ENCODE data around the gene NDUFA11. TPM values are rescaled to one million over a fixed set of nuclear protein-coding genes. Genes with fewer than 3 reads are reported as not detected.

Gene NDUFA11
- polyA plus RNA-seq, 4 donors: 129 to 208 (median 143) TPM

DNA sequence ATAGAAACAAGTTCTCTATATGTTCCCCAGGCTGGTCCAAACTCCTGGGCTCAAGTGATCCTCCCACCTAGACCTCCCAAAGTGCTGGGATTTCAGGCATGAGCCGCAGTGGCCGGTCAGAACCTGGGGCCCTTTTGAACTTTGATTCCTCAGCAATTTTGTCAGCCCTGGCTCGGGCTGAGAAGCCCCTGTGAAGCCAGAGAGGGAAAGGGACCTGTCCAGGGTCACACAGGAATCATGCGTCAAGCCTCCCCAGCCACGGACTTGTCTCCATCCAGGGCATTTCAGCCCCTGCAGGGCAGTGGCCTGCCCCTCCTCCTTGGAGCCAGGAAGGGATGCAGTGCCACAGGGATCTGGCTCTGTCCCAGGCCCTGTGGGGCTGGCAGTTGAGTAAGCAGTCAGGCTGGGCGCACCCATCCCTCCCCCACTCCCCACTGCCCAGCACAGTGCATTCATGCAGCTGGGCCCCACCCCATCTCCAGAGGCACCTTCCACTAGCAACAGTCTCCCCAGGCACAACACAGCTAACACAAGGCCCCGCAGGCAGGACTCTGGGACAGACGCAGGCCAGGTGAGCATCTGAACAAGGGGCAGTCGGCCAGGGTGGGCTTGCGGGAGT lies 10.3 kb upstream of the NDUFA11 start, which contains the start of gene CAPS:
CAPS (plus strand) TSS at position 516 of the 619 bp plus-strand sequence. CDS start 153 bp downstream, outside the sequence.
- DNase-seq (ENCODE audit: low read depth in 4 of 4, low spot score in 3 of 4): no peak

DNA sequence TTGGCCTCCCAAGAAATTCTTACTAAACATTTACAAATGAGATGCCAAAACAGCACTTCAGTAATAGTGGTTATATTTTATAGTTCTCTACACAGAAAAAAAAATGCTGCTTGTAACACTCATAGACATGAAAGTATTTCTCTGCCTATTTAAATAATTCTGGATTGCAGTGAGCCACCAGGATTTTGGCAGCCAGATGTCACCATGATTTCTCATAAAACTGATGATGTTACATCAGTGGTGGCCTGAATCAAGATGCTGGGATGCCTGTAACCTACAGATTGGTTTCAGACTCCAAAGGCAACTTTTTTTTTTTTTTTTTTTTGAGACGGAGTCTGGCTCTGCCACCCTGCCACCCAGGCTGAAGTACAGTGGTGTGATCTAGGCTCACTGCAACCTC lies 7.8 kb upstream of the NDUFA11 start:
- DNase-seq (ENCODE audit: low read depth in 4 of 4, low spot score in 3 of 4): no peak

DNA sequence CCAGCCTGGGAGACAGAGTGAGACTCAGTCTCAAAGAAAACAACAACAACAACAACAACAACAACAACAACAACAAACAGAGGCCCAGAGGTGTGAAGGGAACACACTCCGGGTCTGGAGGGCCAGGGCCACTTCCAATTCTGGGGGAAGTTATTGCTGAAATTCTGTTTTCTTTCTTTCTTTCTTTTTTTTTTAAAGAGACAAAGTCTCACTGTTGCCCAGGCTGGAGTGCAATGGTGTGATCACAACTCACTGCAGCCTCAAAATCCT lies 7.0 kb upstream of the NDUFA11 start:
- DNase-seq (ENCODE audit: low read depth in 4 of 4, low spot score in 3 of 4): no peak

DNA sequence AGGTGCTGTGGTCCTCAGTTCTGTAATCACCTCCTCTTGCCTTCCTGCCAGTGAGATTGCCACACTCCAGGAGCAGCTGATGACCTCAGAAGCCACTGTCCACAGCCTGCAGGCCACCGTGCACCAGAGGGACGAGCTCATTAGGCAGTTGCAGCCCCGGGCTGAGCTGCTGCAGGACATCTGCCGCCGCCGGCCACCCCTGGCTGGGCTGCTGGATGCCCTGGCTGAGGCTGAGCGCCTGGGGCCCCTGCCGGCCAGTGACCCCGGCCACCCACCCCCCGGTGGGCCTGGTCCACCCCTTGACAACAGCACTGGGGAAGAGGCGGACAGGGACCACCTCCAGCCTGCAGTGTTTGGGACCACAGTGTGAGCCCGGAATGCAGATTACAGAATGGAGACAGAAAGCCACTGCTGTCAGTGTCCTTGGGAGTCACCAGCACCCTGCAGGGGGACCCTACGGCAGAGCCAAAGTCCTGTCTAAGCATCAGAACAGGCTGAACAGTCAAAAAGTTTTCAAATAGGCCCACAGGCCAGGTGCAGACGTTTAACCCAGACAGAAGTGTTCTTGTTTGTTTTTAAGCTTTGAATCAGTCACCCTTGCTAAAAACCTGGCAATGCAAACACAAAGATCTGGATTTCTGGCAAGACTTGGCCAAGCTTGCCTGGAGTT lies 5.3 kb upstream of the NDUFA11 start:
- DNase-seq (ENCODE audit: low read depth in 4 of 4, low spot score in 3 of 4): no peak

DNA sequence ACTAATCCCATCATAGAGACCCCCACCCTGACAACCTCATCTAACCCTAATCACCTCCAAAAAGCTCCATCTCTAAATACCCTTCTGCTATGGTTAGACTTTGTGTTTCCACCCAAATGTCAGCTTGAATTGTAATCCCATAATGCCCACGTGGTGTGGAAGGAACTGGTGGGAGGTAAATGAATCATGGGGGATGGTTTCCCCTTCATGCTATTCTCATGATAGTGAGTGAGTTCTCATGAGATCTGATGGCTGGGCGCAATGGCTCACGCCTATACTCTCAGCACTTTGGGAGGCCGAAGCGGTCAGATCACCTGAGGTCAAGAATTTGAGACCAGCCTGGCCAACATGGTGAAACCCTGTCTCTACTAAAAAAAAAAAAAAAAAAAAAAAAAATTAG lies 3.7 kb upstream of the NDUFA11 start:
- DNase-seq (ENCODE audit: low read depth in 4 of 4, low spot score in 3 of 4): no peak

DNA sequence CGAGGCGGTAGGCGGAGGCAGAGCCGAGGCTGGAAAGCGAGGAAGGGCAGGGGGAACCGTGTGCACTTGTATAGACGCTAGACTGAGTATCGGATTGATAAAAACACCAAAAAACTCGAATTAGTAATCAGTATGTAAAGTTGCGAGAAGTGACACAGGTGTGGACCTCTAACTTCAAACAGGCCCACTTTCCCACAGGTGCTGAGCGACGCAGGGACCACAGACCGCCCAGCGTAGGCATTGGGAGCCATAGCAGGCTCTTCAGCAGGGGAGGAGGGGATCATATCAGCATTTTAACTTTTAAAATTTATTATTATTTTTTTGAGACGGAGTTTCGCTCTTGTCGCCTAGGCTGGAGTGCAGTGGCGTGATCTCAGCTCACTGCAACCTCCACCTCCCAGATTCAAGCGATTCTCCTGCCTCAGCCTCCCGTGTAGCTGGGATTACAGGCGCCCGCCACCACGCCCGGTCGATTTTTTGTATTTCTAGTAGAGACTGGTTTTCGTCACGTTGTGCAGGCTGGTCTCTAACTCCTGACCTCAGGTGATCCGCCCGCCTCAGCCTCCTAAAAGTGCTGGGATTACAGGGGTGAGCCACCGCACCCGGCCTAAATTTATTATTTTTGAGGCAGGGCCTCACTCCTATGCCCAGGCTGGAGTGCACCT lies 1.7 kb upstream of the NDUFA11 start:
- DNase-seq (ENCODE audit: low read depth in 4 of 4, low spot score in 3 of 4): no peak

DNA sequence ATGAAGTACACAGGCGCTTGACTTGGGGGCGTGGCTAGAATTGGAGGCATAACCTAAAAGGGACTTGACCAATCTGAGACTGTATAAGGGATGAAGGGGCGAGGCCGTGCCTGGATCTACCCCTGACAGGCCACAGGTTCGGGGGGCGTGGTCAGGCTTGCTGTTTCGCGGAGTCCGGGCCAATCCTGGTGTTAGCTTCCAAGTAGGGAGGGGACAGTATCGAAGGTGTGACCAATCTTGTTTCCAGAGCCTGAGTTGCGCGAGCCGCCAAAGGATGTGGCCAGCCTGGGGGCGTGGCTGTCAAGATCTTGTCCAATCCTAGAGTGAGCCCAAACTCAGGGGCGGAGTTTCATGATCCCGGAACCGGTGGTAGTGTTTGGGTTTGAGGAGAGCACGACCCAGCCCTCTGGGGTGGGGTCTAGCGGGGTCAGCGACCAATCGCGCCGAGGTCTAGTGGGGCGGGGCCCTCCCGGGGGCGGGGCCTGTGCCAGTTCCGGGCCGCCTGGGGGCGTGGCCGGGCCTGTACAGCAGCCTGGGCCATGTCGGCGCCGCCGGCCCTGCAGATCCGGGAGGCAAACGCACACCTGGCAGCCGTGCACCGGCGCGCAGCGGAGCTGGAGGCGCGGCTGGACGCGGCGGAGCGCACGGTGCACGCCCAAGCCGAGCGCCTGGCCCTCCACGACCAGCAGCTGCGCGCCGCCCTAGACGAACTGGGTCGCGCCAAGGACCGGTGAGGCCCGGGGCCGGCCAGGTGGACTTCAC lies 943 bp upstream of the NDUFA11 start, which contains the start of gene VMAC:
VMAC (plus strand) TSS at position 521 of the 762 bp plus-strand sequence; CDS start at position 540, 19 bp downstream.
- peak; percentile 99 to 100 (median 99) for DNase-seq (ENCODE audit: low read depth in 4 of 4, low spot score in 3 of 4)

DNA sequence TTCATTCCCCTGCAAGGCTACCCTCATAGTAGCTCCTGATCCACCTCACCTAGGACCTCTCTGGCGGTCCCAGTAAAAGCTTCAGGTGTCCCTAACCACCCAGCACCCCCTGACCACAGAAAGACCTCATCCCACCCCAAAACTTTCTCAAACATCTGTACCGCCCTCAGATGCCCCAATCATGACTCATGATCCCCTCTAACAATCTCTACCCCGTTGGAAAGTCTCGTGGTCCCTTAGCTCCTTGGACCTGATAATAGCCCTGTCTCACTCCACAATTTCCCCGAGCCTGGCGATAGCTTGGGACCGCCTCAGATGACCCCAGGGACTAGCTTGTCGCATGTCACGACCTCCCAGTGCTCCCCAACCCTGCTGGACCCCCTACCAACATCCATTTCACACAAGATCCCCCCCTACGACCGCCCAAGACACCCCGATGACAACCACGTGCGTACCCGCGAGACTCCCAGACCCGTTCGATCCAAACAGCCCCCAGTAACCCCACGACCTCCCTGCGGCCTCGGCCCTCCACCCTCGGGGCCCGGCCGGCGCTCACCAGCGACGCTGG lies 450 bp downstream of the NDUFA11 start:
- no peak for DNase-seq (ENCODE audit: low read depth in 4 of 4, low spot score in 3 of 4)

DNA sequence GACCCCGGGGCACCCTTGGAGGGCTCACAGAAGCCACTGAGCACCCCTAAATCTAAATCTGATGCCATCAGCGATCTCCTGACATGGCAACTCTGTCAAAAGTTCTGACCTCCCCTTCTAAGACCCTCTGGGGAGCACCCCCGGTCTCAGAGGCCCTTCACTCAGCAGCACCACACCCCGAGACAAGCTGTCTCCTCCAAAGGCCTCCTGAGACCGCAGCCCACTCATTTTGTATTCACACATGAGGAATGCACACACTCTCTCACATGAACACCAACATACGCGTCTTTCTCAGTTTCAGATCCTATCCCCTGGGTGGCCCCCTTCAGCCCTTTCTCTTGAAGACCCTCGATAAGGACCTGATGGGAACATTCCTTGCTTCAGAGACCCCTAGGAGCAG lies 2.6 kb downstream of the NDUFA11 start:
- DNase-seq (ENCODE audit: low read depth in 4 of 4, low spot score in 3 of 4): no peak

DNA sequence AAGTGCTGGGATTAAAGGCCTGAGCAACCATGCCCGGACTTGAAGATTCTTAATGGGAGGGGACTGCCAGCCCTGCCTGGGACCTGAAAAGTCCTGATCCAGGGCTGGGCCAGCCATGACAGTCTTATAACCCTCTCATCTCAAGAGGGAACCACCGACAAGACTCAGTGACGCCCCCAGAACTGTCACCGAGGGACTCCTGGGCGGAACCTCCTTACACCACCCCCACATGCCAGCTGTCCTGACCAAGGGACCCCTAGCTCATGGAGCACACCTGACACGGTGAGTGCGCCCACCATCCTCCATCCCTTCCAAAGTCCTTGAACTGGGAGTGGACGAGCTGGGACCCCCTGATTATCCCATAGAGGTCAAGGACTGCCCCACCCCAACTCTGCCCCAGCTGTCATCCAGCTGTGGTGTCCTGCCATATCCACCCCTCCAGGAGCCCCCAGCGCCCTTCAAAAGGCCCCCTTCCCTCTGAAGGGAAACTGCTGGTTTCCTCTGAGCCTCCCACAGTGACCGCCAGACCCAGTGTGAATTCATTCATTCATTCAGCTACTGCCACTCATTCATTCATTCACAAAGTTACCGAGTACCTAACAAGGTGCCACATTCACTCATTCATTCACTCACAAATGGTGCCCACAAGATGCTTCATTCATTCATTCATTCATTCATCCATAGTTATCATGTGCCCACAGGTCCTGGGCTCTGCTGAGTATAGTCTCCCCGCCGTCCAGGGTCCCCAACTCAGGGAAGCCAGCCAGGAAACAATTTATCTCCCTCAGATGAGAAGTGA lies 3.7 kb downstream of the NDUFA11 start:
- DNase-seq (ENCODE audit: low read depth in 4 of 4, low spot score in 3 of 4): no peak

DNA sequence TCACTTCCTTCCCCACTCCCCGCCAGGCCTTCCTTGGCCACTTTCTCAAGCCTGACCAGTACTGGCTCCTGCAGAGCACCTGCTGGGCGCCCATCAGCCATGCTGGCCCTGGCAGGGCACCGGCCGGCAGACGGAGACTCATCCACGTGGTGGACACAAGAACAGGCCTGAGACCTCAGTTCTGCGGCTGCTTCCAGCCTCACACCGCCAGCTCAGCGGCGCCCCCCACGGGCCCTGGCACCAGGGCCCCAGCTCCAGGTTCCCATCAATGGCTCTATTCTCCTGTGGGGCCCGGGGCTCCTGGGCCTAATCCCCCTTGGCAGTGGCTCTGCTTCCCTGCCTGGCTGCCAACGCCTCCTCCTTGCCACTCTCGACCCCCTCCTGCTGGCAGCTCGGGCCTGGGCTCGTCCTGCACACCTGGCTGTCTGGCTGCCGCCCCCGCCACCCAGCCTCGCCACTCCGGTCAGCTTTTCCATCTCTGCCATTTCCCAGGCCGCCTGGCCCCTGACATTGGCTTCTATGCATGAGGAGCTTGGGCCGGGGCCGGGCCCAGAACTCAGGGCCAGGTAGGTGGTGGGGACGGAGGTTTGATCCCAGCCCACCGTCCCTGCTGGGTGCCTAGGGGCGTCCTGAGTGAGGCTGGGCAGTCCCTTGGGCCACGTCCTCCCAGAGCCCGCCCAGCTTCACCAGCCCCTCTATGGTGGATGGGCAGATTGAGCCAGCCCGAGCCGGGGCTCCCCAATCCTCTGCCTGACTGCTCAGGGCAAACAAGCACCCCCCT lies 6.2 kb downstream of the NDUFA11 start:
- no peak for DNase-seq (ENCODE audit: low read depth in 4 of 4, low spot score in 3 of 4)

DNA sequence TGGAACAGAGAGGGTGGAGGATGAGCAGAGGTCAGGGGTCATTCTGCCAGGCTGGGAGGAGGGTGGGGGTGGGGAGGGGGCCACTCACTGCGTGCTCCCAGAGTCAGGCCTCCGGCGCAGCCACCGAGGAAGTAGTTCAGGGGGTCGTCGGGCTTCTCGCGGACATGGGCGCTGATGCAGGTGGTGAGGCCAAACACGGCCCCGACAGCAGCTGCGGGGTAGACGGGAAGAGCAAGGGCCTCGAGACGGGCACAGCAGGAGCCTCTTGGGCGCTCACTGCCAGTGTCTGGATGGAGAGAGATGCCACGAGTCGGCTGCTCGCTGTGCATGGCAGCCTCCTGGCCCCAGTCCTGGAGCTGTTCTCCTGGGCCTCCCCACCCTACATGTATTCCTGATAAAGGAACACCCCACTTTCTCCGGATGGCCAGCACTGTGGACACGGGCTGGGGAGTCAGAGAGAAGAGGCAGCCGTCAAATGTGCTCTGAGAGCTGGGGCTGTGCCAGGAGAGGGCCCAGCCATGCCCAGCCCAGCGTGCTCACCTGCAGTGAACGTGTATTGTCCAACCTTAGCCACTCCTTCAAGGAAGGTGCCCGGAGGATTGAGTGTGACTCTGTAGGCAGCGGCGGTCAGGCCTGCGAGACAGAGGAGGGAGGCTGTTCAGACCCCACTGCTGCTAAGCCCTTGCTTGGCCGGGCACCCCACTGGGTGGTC lies 7.1 kb downstream of the NDUFA11 start:
- no peak for DNase-seq (ENCODE audit: low read depth in 4 of 4, low spot score in 3 of 4)

DNA sequence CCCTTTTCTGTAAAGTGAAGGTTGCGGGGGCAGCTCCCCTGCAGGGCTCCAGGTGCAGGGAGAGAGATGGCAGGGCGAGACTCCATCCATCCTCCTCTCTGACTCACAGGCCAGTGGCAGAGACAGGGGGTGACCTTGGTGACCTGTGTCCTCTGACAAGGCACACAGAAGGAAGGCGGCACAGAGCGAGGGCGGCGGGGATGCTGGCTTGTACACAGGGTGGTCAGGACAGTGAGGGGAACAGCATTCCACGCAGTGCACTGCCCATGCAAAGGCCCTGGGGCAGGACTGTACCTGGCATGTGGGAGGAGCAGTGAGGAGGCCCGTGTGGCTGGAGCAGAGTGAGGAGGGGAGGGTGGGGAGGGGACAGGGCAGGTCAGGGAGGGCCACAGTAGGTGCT lies 7.7 kb downstream of the NDUFA11 start:
- no peak for DNase-seq (ENCODE audit: low read depth in 4 of 4, low spot score in 3 of 4)

DNA sequence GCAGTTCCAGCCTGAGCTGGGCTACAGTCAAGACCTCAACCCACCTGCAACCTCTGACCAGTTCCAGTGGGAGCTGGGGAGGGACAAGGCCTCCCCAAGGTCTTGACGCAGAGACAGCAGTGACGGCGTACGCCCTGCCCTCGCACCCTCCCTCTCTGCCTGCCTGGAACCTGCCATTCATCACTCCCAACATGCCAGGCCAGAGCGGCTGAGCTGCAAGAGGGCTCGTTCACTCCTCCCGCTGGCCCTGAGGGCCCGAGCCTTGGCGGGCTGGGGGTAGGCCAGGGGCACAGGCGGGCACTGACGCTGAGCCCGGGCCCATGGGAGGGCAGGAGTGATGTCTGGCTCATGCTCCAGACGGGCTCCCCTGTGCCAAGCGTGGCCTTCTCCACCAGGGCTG lies 8.2 kb downstream of the NDUFA11 start:
- no peak for DNase-seq (ENCODE audit: low read depth in 4 of 4, low spot score in 3 of 4)

DNA sequence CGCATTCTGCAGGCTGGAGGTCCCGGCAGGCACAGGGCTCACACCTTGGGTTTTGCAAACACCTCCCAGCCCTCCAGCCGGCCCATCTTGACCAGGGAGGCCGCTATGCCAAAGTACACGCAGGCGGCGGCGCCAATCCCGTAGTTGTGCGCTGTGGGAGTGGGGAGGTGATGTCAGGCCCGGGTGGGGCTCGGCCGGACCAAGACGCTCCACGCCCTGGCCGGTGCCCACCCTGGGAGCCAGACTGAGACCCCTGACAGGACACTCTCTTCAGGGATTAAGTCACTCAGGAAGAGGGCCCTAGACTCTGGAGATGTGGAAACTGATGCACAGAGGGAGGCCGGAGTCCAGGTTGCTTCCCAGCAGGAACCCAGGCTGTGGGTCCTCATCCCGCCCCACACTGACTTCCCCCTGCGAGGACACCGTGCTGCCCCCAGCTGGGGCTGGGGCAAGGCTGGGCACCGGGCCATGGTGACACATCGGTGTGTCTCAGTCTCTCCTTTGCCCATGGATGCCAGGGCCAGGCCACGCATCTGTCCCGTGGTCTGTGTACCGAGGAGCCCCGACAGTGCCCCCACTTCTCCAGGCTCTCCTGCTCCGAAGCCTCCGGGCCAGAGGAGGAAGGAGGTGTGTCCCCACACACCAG lies 8.8 kb downstream of the NDUFA11 start:
- DNase-seq (ENCODE audit: low read depth in 4 of 4, low spot score in 3 of 4): no peak

DNA sequence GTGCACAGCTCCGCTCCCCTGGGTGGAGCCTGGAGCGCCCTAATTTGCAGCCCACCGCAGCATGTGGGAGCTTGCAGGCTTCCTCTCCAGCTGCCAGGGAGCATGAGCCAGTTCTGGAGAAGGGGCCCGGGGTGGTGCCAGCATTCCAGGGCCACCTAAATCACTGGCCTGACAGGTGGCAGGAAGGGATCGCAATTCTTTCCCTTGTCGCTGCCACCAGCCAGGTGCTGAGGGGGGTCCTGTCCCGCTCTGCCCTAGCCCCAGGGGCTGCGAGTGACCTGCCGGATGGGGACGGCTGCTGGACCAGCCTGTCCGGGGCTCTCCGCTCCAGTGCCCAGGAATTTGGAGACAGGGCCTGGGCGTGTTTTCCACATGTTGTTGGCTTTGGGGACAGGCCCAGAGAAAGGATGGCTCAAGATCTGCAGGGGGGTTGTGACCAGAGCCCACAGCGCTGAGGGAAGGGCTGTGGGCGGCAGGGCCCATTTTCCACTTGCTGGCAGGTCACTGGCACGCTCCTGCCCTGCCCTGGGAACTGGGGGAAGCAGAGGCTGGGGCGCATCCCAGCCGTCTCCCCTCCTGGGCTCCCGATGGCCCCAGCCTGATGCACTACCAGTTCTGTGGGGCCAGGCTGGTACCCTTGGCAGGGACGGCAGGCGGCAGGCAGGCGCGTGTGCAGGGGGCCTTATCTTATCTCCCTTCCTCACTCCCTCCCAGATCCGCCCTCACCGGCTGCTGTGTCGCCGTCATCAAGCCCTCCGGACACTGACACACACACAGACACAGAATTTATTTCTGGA lies 9.5 kb downstream of the NDUFA11 start:
- no peak for DNase-seq (ENCODE audit: low read depth in 4 of 4, low spot score in 3 of 4)

DNA sequence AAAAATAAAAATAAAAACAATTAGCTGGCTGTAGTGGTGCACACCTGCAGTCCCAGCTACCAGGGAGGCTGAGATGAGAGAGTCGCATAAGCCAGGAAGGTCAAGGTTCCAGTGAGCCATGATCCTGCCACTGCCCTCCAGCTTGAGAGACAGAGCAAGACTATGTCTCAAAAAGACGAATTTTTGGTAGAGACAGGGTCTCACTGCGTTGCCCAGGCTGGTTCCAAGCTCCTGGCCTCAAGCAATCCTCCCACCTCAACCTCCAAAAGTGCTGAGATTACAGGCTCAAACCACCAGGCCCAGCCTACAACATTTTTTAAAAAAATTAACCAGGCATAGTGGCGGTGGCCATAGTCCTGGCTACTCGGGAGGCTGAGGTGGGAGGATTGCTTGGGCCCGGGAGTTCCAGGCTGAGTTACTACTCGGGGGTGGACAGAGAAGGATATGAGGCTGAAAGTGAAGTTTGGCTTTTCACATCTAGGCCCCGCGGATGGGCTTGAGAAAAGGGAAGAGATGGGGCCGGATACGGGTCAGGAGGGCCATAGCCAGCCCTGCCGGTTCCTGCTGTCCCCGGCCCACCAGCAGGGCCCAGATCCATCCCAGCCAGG lies 10.2 kb downstream of the NDUFA11 start:
- DNase-seq (ENCODE audit: low read depth in 4 of 4, low spot score in 3 of 4): no peak

All from left renal pelvis (tissue), 4 donors.